Placental pericyte (primary cell): ENCODE results near the gene JKAMP. TPM values are rescaled to one million over a fixed set of nuclear protein-coding genes. Genes with fewer than 3 reads are reported as not detected.

Experiments
- total RNA-seq: library from RNA; depleted of rRNA; stranded (reverse); fragments of >200 nt; gene quantifications from 2 replicates; pipeline ENCODE4 v1.2.3, GENCODE V29; 2012

The JKAMP gene
- total RNA-seq, result 98.9 and 137 TPM in 2 replicates

GRCh38 chr14:59483819-59484638, at the start of gene JKAMP, which contains the start of gene L3HYPDH:
Gene JKAMP, plus strand, starts transcription at chr14:59484517. Its CDS starts 73 bp downstream, at chr14:59484590.
Gene L3HYPDH, minus strand, starts transcription at chr14:59484408. Its CDS starts 92 bp downstream, at chr14:59484316.

GRCh38 chr14:59465316-59466135, 18.8 kb upstream of the JKAMP start, which contains the start of gene GPR135:
Gene GPR135, minus strand, starts transcription at chr14:59465380. Its CDS starts 154 bp downstream, at chr14:59465226.

Other genes starting within 250 kb of the JKAMP start
- gene GPR135, start 19.1 kb upstream of the JKAMP start, total RNA-seq, result 3.3 and 4.2 TPM in 2 replicates
- 37.0 and 54.7 TPM in 2 replicates for gene L3HYPDH, start 109 bp upstream of the JKAMP start, total RNA-seq
- not detected in 2 replicates for gene CCDC175, start 92.3 kb downstream of the JKAMP start, total RNA-seq